Calu3 (cell line): ENCODE results near the gene PFKFB2. TPM values are rescaled to one million over a fixed set of nuclear protein-coding genes. Genes with fewer than 3 reads are reported as not detected.

Experiments
- BruUV-seq: library from RNA; stranded (reverse); fragments of 400-500 nt; replicated peaks from 2 replicates; lab custom pipeline; 2021; lab: Mats Ljungman, UMichigan
- CTCF ChIA-PET: fragments of 300-600 bp; sonication (Branson Sonifier 250); formaldehyde crosslinking; loops from one replicate; lab custom pipeline; 2022; ENCODE audit warnings: antibody characterized with exemption; lab: Charles Lee
- DNase-seq: peaks from one replicate; pipeline ENCODE4 v3.0.0; 2022
- H3K27ac Mint-ChIP-seq: one replicate; pipeline ENCODE4 v1.8.0; 2022; ENCODE audit warnings: mixed read lengths; ENCODE audit not compliant: unreplicated experiment
- H3K27me3 Mint-ChIP-seq: one replicate; pipeline ENCODE4 v1.8.0; 2022; ENCODE audit warnings: mixed read lengths; ENCODE audit not compliant: unreplicated experiment
- H3K36me3 Mint-ChIP-seq: one replicate; pipeline ENCODE4 v1.8.0; 2022; ENCODE audit warnings: mild to moderate bottlenecking, moderate library complexity, mixed read lengths; ENCODE audit not compliant: insufficient read depth, unreplicated experiment
- H3K4me1 Mint-ChIP-seq: one replicate; pipeline ENCODE4 v1.8.0; 2022; ENCODE audit warnings: mild to moderate bottlenecking, low read depth, mixed read lengths; ENCODE audit not compliant: unreplicated experiment
- H3K4me3 Mint-ChIP-seq: one replicate; pipeline ENCODE4 v1.8.0; 2022; ENCODE audit warnings: mild to moderate bottlenecking, low read depth, moderate library complexity, mixed read lengths; ENCODE audit not compliant: unreplicated experiment
- H3K9me3 Mint-ChIP-seq: one replicate; pipeline ENCODE4 v1.8.0; 2022; ENCODE audit warnings: low read depth, mixed read lengths; ENCODE audit not compliant: unreplicated experiment
- CTCF ChIP-seq: fragments of 200-600 bp; IDR thresholded peaks from one replicate; pipeline ENCODE4 v1.8.0; 2022; ENCODE audit warnings: antibody characterized with exemption; ENCODE audit not compliant: unreplicated experiment
- intact Hi-C: fragments of 100-400 bp; cut with micrococcal nuclease; formaldehyde crosslinking; loops from one replicate; pipeline ENCODE4 v1.10.0; 2022; ENCODE audit not compliant: unreplicated experiment
- total RNA-seq: library from RNA; stranded (reverse); gene quantifications from 2 replicates; pipeline ENCODE4 v1.2.3, GENCODE V29; 2022

The PFKFB2 gene
- total RNA-seq, 1 experiment from 2014 or later: 54.4 TPM

GRCh38 chr1:207017615-207018559, 35.2 kb upstream of the PFKFB2 start:
- intact Hi-C loops: no loop called here
- Mint-ChIP-seq H3K27me3 (no peaks in the 10 kb centered on the region), H3K9me3 (no peaks in the 10 kb centered on the region), H3K36me3 (peaks cover 56% of the 10 kb centered on the region), H3K4me3 (no peak overlapping the region), H3K4me1 (peaks cover 89% of the 10 kb centered on the region), H3K27ac (peak overlapping the region; percentile 98)
- DNase-seq: no peak
- CTCF ChIA-PET: interaction anchor here (0.7 to 4.7 kb wide), 7 partner anchors 8 to 35 kb away, joined by 3 to 25 read pairs (median 4); partner anchors contain the start of genes C1orf116 and PFKFB2
- TF ChIP-seq CTCF: no peak
- no TSS peak for BruUV-seq

GRCh38 chr1:207018707-207019106, 34.4 kb upstream of the PFKFB2 start:
- no peak for DNase-seq
- Mint-ChIP-seq H3K27ac (peak overlapping the region; percentile 98), H3K27me3 (no peaks in the 10 kb centered on the region), H3K4me1 (peaks cover 91% of the 10 kb centered on the region), H3K4me3 (no peak overlapping the region), H3K9me3 (no peaks in the 10 kb centered on the region), H3K36me3 (peaks cover 64% of the 10 kb centered on the region)
- no peak for TF ChIP-seq CTCF
- intact Hi-C loops: no loop called here
- CTCF ChIA-PET: interaction anchor here (0.7 to 4.7 kb wide), 7 partner anchors 9 to 36 kb away, joined by 3 to 25 read pairs (median 4); partner anchors contain the start of genes C1orf116 and PFKFB2
- BruUV-seq: no TSS peak

- intact Hi-C loops: no loop called here
- no TSS peak for BruUV-seq
- no peak for DNase-seq
- Mint-ChIP-seq H3K27ac (peak overlapping the region; percentile 98), H3K27me3 (no peaks in the 10 kb centered on the region), H3K4me1 (peaks cover 91% of the 10 kb centered on the region), H3K36me3 (peaks cover 69% of the 10 kb centered on the region), H3K9me3 (no peaks in the 10 kb centered on the region), H3K4me3 (no peak overlapping the region)
- no peak for TF ChIP-seq CTCF
- CTCF ChIA-PET: interaction anchor here (0.6 to 4.7 kb wide), 4 partner anchors 9 to 18 kb away, joined by 3 to 25 read pairs (median 14); no protein-coding TSS in a partner anchor
Measured at GRCh38 chr1:207019161-207019560, 33.9 kb upstream of the PFKFB2 start.

GRCh38 chr1:207019661-207020060, 33.4 kb upstream of the PFKFB2 start:
- Mint-ChIP-seq H3K4me3 (peak overlapping the region; percentile 7), H3K27me3 (no peaks in the 10 kb centered on the region), H3K9me3 (no peaks in the 10 kb centered on the region), H3K27ac (peak overlapping the region; percentile 98), H3K36me3 (peaks cover 74% of the 10 kb centered on the region), H3K4me1 (peaks cover 91% of the 10 kb centered on the region)
- no peak for TF ChIP-seq CTCF
- CTCF ChIA-PET: interaction anchor here (0.6 to 4.7 kb wide), 5 partner anchors 10 to 19 kb away, joined by 3 to 25 read pairs (median 12); no protein-coding TSS in a partner anchor
- intact Hi-C loops: loop anchor here (2.0 to 10.0 kb wide), 2 partner anchors 13 to 305 kb away; partner anchors contain the start of gene CD55
- TSS peak; percentile 46 for BruUV-seq
- no peak for DNase-seq
